Glomerular endothelial cell (primary cell): ENCODE results near the gene RNF150. TPM values are rescaled to one million over a fixed set of nuclear protein-coding genes. Genes with fewer than 3 reads are reported as not detected.

Experiments
- DNase-seq: peaks from one replicate; pipeline ENCODE4 v3.0.0-alpha.2; 2011; ENCODE audit warnings: low read depth, low spot score; ENCODE audit errors: extremely low read depth
- total RNA-seq: library from RNA; depleted of rRNA; stranded (reverse); fragments of >200 nt; gene quantifications from 2 replicates; pipeline ENCODE4 v1.2.3, GENCODE V29; 2015

RNF150 gene
- total RNA-seq, 1 donor from 2014 or later: 0.93 TPM

DNA sequence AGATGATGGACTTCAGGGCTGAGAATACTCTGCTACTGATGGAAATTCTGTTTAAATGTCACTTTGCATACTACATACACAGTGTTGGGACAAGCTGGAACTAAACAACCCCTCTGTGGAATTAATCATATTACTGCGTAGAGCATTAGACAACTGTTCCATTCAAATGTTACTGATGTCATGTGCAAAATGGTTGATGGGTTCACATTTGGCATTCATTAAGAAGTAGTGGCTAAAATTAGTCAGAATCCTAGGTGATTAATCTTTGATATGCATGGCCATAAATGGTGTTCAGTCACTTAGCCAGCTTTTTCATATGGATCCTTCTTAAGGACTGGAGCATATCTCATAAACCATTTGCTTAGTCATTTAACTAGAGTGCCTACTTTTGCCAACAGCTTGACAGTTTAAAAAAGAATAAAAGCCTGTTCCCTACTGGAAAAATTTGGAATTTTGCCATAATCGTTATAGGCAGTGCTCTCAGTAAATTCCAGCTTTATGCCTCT lies 105.2 kb downstream of the RNF150 start:
- DNase-seq: no peak

DNA sequence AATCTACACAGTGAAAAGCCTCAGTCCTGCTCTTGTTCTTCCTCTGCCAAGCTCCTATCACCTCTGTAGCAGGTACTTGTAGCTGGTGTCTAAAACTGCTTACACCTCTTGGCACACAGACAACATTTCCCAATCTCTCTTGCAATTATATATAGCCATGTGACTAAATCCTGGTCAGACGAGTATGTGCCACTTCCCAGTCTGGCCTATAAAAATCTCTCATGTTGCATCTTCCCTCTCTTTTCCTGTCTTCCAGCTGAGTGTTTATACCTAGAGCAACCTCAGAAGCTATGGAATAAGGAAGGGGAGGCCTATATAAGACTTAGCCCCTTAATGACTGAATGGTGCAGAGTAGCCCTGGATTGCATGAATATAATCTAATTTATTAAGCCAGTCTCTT lies 105.8 kb downstream of the RNF150 start:
- no peak for DNase-seq

DNA sequence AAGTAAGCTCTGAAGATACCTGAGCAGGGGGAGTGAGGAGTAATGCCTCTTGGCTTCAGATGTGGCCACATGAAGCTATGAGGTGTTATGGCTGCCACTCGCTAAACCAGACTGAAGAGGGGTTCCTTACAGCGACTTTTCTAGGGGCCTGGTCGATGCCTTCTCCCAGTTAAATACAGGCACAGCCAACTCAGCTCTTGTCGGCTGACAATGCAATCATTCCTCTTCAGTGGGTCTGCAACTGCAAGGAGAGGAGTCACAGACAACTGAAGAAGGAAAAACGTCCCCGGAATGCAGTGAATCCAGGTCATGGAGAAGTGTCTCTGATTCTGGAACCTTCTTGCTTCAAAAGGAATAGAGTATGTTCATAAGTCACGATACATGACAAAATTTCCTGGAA lies 106.4 kb downstream of the RNF150 start:
- DNase-seq: no peak

DNA sequence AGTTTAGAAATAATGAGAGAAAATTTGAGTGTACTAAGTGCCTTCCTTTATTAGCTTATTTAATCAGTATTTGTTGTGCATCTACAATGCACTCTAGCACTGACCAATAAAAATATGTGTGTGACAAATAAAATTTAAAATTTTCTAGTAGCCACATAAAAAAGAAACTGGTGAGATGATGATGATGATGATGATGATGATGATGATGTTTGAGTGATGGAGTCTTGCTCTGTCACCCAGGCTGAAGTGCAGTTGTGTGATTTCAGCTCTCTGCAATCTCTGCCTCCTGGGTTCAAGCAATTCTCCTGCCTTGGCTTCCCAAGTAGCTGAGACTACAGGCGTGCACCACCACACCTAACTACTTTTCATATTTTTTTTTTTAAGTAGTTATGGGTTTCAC lies 110.2 kb downstream of the RNF150 start:
- no peak for DNase-seq

GRCh38 chr4:141022111-141022695 lies 111.1 kb downstream of the RNF150 start:
- DNase-seq: no peak

- no peak for DNase-seq
These were observed 111.7 kb downstream of the RNF150 start for GRCh38 chr4:141021397-141022110.

DNA sequence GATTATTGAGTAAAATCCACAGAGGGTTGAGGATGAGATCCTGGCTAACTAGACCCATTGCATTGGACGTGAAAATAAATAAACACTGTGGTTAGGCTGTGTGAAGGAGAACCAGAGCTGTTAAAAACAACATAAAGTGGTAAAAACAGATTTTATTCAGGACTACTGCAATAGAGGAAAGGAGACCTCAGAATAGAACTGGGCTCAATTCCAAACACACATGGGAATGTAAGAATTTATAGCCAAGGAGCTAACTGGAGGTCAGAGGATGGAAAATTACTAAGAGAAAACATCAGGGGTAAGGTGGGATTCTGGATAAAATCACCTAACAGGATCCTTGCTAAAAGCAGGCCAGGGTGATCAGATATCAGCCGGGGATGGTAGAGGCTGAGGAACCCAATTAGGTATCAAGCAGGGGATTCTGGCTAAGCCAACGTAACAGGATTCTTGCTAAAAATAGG lies 112.4 kb downstream of the RNF150 start:
- no peak for DNase-seq

GRCh38 chr4:141019768-141020167 lies 113.5 kb downstream of the RNF150 start:
- DNase-seq: no peak

GRCh38 chr4:141016117-141016798 lies 117.0 kb downstream of the RNF150 start:
- DNase-seq: no peak

DNA sequence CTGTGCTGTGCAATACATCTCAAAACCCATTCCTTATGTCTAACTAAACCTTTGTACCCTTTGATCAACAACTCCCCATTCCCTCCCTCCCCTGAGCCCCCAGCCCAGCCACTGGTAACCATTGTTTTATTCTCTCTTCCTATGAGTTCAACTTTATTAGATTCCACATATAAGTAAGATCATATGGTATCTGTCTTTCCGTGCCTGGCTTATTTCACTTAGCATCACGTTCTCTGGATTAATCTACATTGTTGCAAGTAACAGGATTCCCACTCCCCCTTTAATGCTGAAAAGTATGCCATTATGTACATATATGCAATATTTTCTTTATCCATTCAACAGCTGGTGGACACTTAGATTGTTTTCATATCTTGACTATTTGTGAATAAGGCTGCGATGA lies 119.4 kb downstream of the RNF150 start:
- no peak for DNase-seq

GRCh38 chr4:141011901-141012315 lies 121.4 kb downstream of the RNF150 start:
- DNase-seq: no peak

GRCh38 chr4:141009931-141010330 lies 123.3 kb downstream of the RNF150 start:
- DNase-seq: no peak

- no peak for DNase-seq
These were observed 124.1 kb downstream of the RNF150 start for GRCh38 chr4:141009129-141009528.

GRCh38 chr4:141006242-141006802 lies 126.9 kb downstream of the RNF150 start:
- DNase-seq: no peak

GRCh38 chr4:141004823-141005222 lies 128.4 kb downstream of the RNF150 start:
- no peak for DNase-seq

GRCh38 chr4:141003193-141003592 lies 130.1 kb downstream of the RNF150 start:
- DNase-seq: no peak

- no peak for DNase-seq
These were observed 130.9 kb downstream of the RNF150 start for GRCh38 chr4:141002323-141002805.

DNA sequence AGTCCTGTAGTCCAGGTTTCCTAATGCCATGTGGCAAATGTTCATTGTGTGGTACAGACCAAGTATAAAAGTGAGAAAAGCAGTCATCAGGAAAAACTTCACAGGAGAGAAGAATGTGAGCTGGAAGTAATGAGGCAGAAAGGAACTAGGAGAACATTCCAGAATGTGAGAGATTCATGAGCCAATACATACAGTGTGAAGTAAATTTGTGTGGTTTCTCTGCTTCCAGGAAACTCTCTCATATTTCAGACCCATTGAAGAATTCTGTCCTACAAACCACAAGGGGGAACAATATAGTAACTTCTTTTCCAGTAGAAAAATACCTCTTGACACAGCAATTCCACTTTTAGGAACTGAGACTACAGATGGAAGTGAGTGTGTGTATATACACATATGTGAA lies 136.5 kb downstream of the RNF150 start:
- no peak for DNase-seq

DNA sequence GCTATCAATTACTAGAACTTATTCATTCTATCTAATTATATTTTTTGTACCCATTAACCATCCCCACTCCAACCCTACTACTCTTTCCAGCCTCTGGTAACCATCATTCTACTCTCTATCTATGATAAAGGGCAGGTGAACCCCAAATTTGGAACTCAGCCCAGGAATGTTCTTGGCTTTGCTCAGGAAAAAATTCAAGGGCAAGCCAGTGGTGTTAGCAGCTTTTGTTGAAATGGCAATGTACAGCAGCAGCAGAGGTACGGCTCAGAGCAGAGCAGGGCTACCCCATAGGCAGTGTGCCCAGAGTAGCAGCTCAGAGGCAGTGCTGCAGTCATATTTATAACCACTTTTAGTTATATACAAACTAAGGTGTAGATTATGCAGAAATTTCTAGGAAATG lies 138.2 kb downstream of the RNF150 start:
- no peak for DNase-seq

DNA sequence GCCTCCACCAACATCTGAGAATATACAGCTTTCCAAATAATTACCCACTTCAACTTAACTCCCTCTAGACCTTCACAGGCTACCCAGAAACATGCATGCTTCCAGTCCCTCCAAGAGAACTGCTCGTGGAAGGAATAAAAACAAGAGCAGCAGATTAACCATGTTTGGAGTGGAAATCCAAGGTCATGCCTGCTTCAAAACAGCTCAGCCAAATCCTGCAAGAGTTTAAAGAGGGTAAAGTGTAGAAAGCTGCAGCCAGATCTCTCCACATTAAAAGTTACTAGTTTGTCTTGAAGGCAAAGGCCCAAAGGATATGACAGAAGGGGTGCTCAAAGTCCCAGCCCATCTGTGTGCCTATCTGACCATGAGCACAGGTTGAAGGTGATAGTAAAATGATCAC lies 139.3 kb downstream of the RNF150 start:
- no peak for DNase-seq

GRCh38 chr4:140993370-140993769 lies 139.9 kb downstream of the RNF150 start:
- no peak for DNase-seq
